H1 (cell line): Measurements from ENCODE around the gene SLC4A9. TPM values are rescaled to one million over a fixed set of nuclear protein-coding genes. Genes with fewer than 3 reads are reported as not detected.

Experiments
- CTCF ChIA-PET: fragments of 300-600 bp; sonication (Branson Sonifier 250); formaldehyde crosslinking; loops from one replicate; lab custom pipeline; 2021; ENCODE audit not compliant: partially characterized antibody; lab: Charles Lee
- POLR2A ChIA-PET: fragments of 300-600 bp; sonication (Branson Sonifier 250); formaldehyde crosslinking; loops from one replicate; lab custom pipeline; 2021; ENCODE audit warnings: inconsistent platforms; ENCODE audit not compliant: partially characterized antibody; lab: Charles Lee
- DNase-seq, 2 experiments: peaks; one replicate each; pipeline versions ENCODE4 v3.0.0 to v3.0.0-alpha.2; 2010 to 2022; ENCODE audit warnings: low spot score in 2 of 2, low read depth in 1 of 2, mixed read lengths in 1 of 2
- FAIRE-seq: peaks from 2 replicates; lab custom pipeline; 2011; peaks lifted over from hg19 to GRCh38; lab: Jason Lieb, UNC
- H2AFZ ChIP-seq: 2 replicates; pipeline ENCODE4 v1.8.1; 2012; ENCODE audit warnings: low read length, inconsistent platforms
- H2AK5ac ChIP-seq: 2 replicates; pipeline ENCODE4 v1.6.1; 2013; ENCODE audit warnings: low read depth, low read length
- H2BK120ac ChIP-seq: replicated peaks from 2 replicates; pipeline ENCODE3; 2013; ENCODE audit warnings: low read depth, low read length, inconsistent platforms
- H2BK12ac ChIP-seq: 2 replicates; pipeline ENCODE4 v1.6.1; 2013; ENCODE audit warnings: low read depth, low read length
- H2BK15ac ChIP-seq: 2 replicates; pipeline ENCODE4 v1.6.1; 2013; ENCODE audit warnings: low read length
- H2BK20ac ChIP-seq: 2 replicates; pipeline ENCODE4 v1.6.1; 2013; ENCODE audit warnings: low read length
- H2BK5ac ChIP-seq: 2 replicates; pipeline ENCODE4 v1.6.1; 2013; ENCODE audit warnings: low read depth, low read length
- H3K14ac ChIP-seq: 2 replicates; pipeline ENCODE4 v1.6.1; 2013; ENCODE audit warnings: inconsistent platforms; ENCODE audit not compliant: insufficient read length
- H3K18ac ChIP-seq: 2 replicates; pipeline ENCODE4 v1.6.1; 2013; ENCODE audit warnings: low read length; ENCODE audit errors: extremely low read depth
- H3K23ac ChIP-seq: 2 replicates; pipeline ENCODE4 v1.6.1; 2013; ENCODE audit warnings: inconsistent platforms; ENCODE audit not compliant: insufficient read length
- H3K23me2 ChIP-seq: 2 replicates; pipeline ENCODE4 v1.6.1; 2013; ENCODE audit warnings: low read depth, low read length
- H3K27ac ChIP-seq: 2 replicates; pipeline ENCODE4 v1.6.1; 2011; ENCODE audit warnings: low read depth, low read length, inconsistent platforms
- H3K27me3 ChIP-seq, 4 experiments: replicated peaks in 1 of 4; 1 replicate in 1 of 4; 2 replicates in 3 of 4; pipeline versions ENCODE4 v1.6.1 to v1.8.1; 2011 to 2013; ENCODE audit warnings: low read length in 3 of 4, mild to moderate bottlenecking in 3 of 4, inconsistent platforms in 2 of 4, mixed read lengths in 2 of 4, moderate library complexity in 1 of 4; ENCODE audit not compliant: control insufficient read depth in 3 of 4, insufficient read depth in 3 of 4; ENCODE audit errors: extremely low read depth in 1 of 4
- H3K36me3 ChIP-seq, 4 experiments: 2 replicates each; pipeline versions ENCODE4 v1.6.1 to v1.8.1; 2011 to 2013; ENCODE audit warnings: mild to moderate bottlenecking in 4 of 4, low read length in 3 of 4, moderate library complexity in 2 of 4, control low read depth in 1 of 4, inconsistent platforms in 1 of 4; ENCODE audit not compliant: insufficient read depth in 4 of 4, control insufficient read depth in 2 of 4
- H3K4ac ChIP-seq: replicated peaks from 2 replicates; pipeline ENCODE3; 2013; ENCODE audit warnings: low read length, low read depth, mixed read lengths, inconsistent platforms; ENCODE audit not compliant: insufficient read length
- H3K4me1 ChIP-seq, 4 experiments: replicated peaks in 1 of 4; 1 replicate in 1 of 4; 2 replicates in 3 of 4; pipeline versions ENCODE4 v1.6.1 to v1.8.1; 2011 to 2013; ENCODE audit warnings: low read length in 3 of 4, inconsistent platforms in 2 of 4, mixed read lengths in 1 of 4; ENCODE audit not compliant: insufficient read depth in 4 of 4, control insufficient read depth in 3 of 4
- H3K4me2 ChIP-seq, 2 experiments: 2 replicates each; pipeline versions ENCODE4 v1.6.1 to v1.8.1; 2011 to 2013; ENCODE audit warnings: low read depth in 2 of 2, low read length in 2 of 2, control low read depth in 1 of 2, inconsistent platforms in 1 of 2, mild to moderate bottlenecking in 1 of 2; ENCODE audit not compliant: insufficient read depth in 1 of 2
- H3K4me3 ChIP-seq, 4 experiments: fragments of 200-600, 300-600 bp in 1 of 4; sonication (generic), shearing (Covaris generic), sonication (Bioruptor Twin) in 1 of 4; 2 replicates each; pipeline versions ENCODE4 v1.5.1 to v1.8.1; 2011 to 2016; ENCODE audit warnings: low read length in 4 of 4, low read depth in 3 of 4, control low read depth in 2 of 4, inconsistent platforms in 2 of 4, mild to moderate bottlenecking in 2 of 4, mixed read lengths in 1 of 4, moderate library complexity in 1 of 4; ENCODE audit not compliant: insufficient read depth in 2 of 4; ENCODE audit errors: extremely low read depth in 1 of 4
- H3K56ac ChIP-seq: replicated peaks from 2 replicates; pipeline ENCODE3; 2013; ENCODE audit warnings: low read depth, mild to moderate bottlenecking, mixed read lengths, low read length, inconsistent platforms; ENCODE audit not compliant: insufficient read length
- H3K79me1 ChIP-seq: 2 replicates; pipeline ENCODE4 v1.6.1; 2013; ENCODE audit warnings: low read depth, low read length, control low read depth
- H3K79me2 ChIP-seq, 2 experiments: 2 replicates each; pipeline versions ENCODE4 v1.6.1 to v1.8.1; 2012 to 2013; ENCODE audit warnings: low read length in 2 of 2, mild to moderate bottlenecking in 2 of 2, inconsistent platforms in 1 of 2; ENCODE audit not compliant: insufficient read depth in 2 of 2, control insufficient read depth in 1 of 2
- H3K9ac ChIP-seq, 4 experiments: replicated peaks in 1 of 4; 1 replicate in 1 of 4; 2 replicates in 3 of 4; pipeline versions ENCODE4 v1.6.1 to v1.8.1; 2011 to 2013; ENCODE audit warnings: low read depth in 3 of 4, low read length in 3 of 4, control low read depth in 2 of 4, mild to moderate bottlenecking in 2 of 4, moderate library complexity in 2 of 4, inconsistent platforms in 1 of 4; ENCODE audit errors: extremely low read depth in 1 of 4
- H3K9me3 ChIP-seq, 2 experiments: 2 replicates each; pipeline versions ENCODE4 v1.6.1 to v1.8.1; 2012 to 2013; ENCODE audit warnings: mild to moderate bottlenecking in 2 of 2, moderate library complexity in 2 of 2, control low read depth in 1 of 2, inconsistent platforms in 1 of 2, low read depth in 1 of 2, low read length in 1 of 2, mixed read lengths in 1 of 2; ENCODE audit not compliant: insufficient read depth in 2 of 2
- H4K20me1 ChIP-seq, 2 experiments: replicated peaks in 1 of 2; 2 replicates each; pipeline versions ENCODE3 to v1.8.1; 2011 to 2013; ENCODE audit warnings: inconsistent platforms in 2 of 2, low read length in 2 of 2, mild to moderate bottlenecking in 1 of 2; ENCODE audit not compliant: insufficient read depth in 2 of 2, control insufficient read depth in 1 of 2
- H4K5ac ChIP-seq: 2 replicates; pipeline ENCODE4 v1.6.1; 2013; ENCODE audit warnings: low read length, low read depth, mixed read lengths, inconsistent platforms; ENCODE audit not compliant: insufficient read length
- H4K8ac ChIP-seq: 2 replicates; pipeline ENCODE4 v1.8.0; 2013; ENCODE audit warnings: mild to moderate bottlenecking, moderate library complexity, low read length, inconsistent platforms; ENCODE audit not compliant: insufficient read depth; ENCODE audit errors: extremely low read depth
- H4K91ac ChIP-seq: replicated peaks from 2 replicates; pipeline ENCODE3; 2013; ENCODE audit warnings: low read length, mixed read lengths, inconsistent platforms; ENCODE audit not compliant: insufficient read length
- CTBP2 ChIP-seq: IDR thresholded peaks from 2 replicates; pipeline ENCODE4 v1.7.0; 2011; ENCODE audit warnings: borderline replicate concordance, mild to moderate bottlenecking, moderate library complexity, mixed read lengths, low read length; ENCODE audit not compliant: insufficient read depth, insufficient read length
- KDM4A ChIP-seq: IDR thresholded peaks from one replicate; pipeline ENCODE4 v1.7.1; 2012; ENCODE audit warnings: low read depth, mild to moderate bottlenecking, moderate library complexity, low read length, inconsistent platforms; ENCODE audit not compliant: severe bottlenecking
- SIN3A ChIP-seq, 2 experiments: IDR thresholded peaks in 1 of 2; conservative IDR thresholded peaks in 1 of 2; 2 replicates each; pipeline ENCODE4 v1.6.1; 2011 to 2012; ENCODE audit warnings: low read length in 2 of 2, improper control_type of control experiment in 1 of 2, low read depth in 1 of 2, mild to moderate bottlenecking in 1 of 2
- SIRT6 ChIP-seq: IDR thresholded peaks from one replicate; pipeline ENCODE4 v1.7.1; 2012; ENCODE audit warnings: low read length, inconsistent platforms
- TBP ChIP-seq: IDR thresholded peaks from 2 replicates; pipeline ENCODE4 v1.6.1; 2011; ENCODE audit warnings: low read depth, low read length, improper control_type of control experiment
- WGBS, 2 experiments: shearing (Covaris generic) in 1 of 2; methylation state at CpG; one replicate each; pipeline versions ENCODE4 v1.1.6 to v1.1.7; 2013 to 2015; ENCODE audit warnings: low lambda C conversion rate in 2 of 2, mixed read lengths in 2 of 2, inconsistent platforms in 1 of 2, low coverage in 1 of 2, missing lambda C conversion rate in 1 of 2; ENCODE audit not compliant: insufficient replicate concordance in 2 of 2, insufficient coverage in 1 of 2, insufficient read length in 1 of 2; ENCODE audit errors: extremely low coverage in 1 of 2, missing lambda C conversion rate in 1 of 2; 5-methylcytosine and 5-hydroxymethylcytosine counted together
- polyA plus RNA-seq, 7 experiments: library from polyadenylated mRNA; depleted of rRNA in 3 of 7; stranded (reverse) in 5 of 7; unstranded in 2 of 7; fragments of >200 nt in 5 of 7; fragments of 200-250 nt in 2 of 7; gene quantifications; 1 replicate in 5 of 7; 2 replicates in 1 of 7; 4 replicates in 1 of 7; pipeline versions ENCODE4 v1.2.1 to v1.2.3, GENCODE V29; 2011 to 2013; ENCODE audit warnings: missing spikeins in 2 of 7, mixed read lengths in 2 of 7
- total RNA-seq: library from RNA; stranded (reverse); fragmentation: NEBNext Ultra II Directional; extraction: Animal tissue kit (Norgen Biotek cat#: 25700); gene quantifications from 2 replicates; pipeline ENCODE4 v1.2.1, GENCODE V29; 2021

Gene SLC4A9
- total and polyA plus RNA-seq, 2 of the 8 experiments (the other 6 are each of a cell fraction or from before 2014, with no cell fraction given): 0.15 to 0.28 TPM

DNA sequence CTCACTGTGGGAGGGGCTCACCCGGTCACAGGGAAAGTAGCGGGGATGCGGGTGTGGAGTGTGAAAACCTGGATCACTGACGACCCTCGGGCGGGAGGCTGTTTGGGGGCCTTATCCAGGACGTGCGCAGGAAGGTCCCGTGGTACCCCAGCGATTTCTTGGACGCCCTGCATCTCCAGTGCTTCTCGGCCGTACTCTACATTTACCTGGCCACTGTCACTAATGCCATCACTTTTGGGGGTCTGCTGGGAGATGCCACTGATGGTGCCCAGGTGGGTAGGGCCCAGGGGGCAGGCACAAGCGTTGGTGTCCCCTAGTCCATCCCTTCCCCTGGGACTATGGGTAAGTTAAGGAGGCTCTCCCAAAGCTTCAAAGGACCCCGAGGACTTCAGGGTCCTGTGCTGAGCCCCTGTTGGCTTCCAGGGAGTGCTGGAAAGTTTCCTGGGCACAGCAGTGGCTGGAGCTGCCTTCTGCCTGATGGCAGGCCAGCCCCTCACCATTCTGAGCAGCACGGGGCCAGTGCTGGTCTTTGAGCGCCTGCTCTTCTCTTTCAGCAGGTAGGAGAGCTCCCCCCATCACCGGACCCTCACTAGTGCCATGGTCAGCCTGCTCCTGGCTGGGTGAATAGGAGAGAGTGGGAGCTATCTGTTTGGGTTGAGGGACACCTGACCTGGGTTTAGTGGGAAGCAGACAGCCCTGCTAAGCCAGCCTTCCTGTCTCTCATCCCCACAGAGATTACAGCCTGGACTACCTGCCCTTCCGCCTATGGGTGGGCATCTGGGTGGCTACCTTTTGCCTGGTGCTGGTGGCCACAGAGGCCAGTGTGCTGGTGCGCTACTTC lies 3.9 kb downstream of the SLC4A9 start:
- DNase-seq (no peak), FAIRE-seq (no peak)
- no peak overlapping the region for H2AK5ac ChIP-seq
- WGBS, 2 experiments: 65% methylated on average over 20 of the region's 20 CpGs; no CpG with 5 or more reads in 1 of the 2 experiments
- ChIA-PET POLR2A (interaction anchor here (0.6 to 1.6 kb wide), 9 partner anchors 9 to 190 kb away, joined by 3 to 8 read pairs (median 3); partner anchors contain the start of genes EIF4EBP3 and HBEGF), CTCF (interaction anchor here (0.6 to 5.8 kb wide), 31 partner anchors 9 to 284 kb away, joined by 3 to 45 read pairs (median 4); partner anchors contain the start of genes EIF4EBP3, HBEGF, IK and NDUFA2)
- H2BK120ac ChIP-seq: no peak overlapping the region
- H3K79me2 ChIP-seq: no peaks in the 10 kb centered on the region
- H4K91ac ChIP-seq: peak overlapping the region; percentile 92
- H3K4me1 ChIP-seq: peaks cover 0 to 8% (median 2%) of the 10 kb centered on the region in 4 experiments; a peak in 3 of 7 replicates
- no peaks in the 10 kb centered on the region; the same call in 1 of the 2 replicates for H3K23me2 ChIP-seq
- H3K18ac ChIP-seq: peak overlapping the region; percentile 91; the same call in 1 of the 2 replicates
- no peaks in the 10 kb centered on the region; the same call in 1 of the 2 replicates for H3K79me1 ChIP-seq
- peak overlapping the region; percentile 94 for H2AFZ ChIP-seq
- H3K4ac ChIP-seq: no peak overlapping the region
- H3K36me3 ChIP-seq: no peaks in the 10 kb centered on the region
- H3K27me3 ChIP-seq: peaks cover 0 to 7% (median 2%) of the 10 kb centered on the region in 4 experiments; a peak in 2 of 7 replicates
- H2BK12ac ChIP-seq: peak overlapping the region; percentile 61; the same call in 1 of the 2 replicates
- no peaks in the 10 kb centered on the region for H4K20me1 ChIP-seq
- H3K14ac ChIP-seq: no peak overlapping the region
- H4K5ac ChIP-seq: no peak overlapping the region
- peak overlapping the region; percentile 41 to 70 (median 62) for H3K4me3 ChIP-seq
- 0 out of 2 replicates have a peak overlapping the region, but pooled peaks have one; percentile 56 for H2BK5ac ChIP-seq
- no peak overlapping the region; the same call in 1 of the 2 replicates for H3K27ac ChIP-seq
- no peak overlapping the region for H2BK20ac ChIP-seq
- H3K56ac ChIP-seq: no peak overlapping the region
- H3K9ac ChIP-seq: peak overlapping the region in 2 of 4 experiments; percentile 20 to 31; a peak in 3 of 7 replicates
- no peak for TF ChIP-seq CTBP2
- TF ChIP-seq SIRT6: no peak
- no peak for TF ChIP-seq SIN3A (conservative IDR thresholded peaks at IDR 0.05 in 1 of 2, IDR thresholded peaks at IDR 0.05 in 1 of 2; ENCODE audit: low read depth in 1 of 2, low read length in 2 of 2)
- TF ChIP-seq KDM4A: peak; percentile 37
- no peak for TF ChIP-seq TBP
- no peaks in the 10 kb centered on the region for H3K9me3 ChIP-seq
- no peak overlapping the region for H3K23ac ChIP-seq
- H2BK15ac ChIP-seq: no peak overlapping the region
- H4K8ac ChIP-seq: peak overlapping the region; percentile 89
- peak overlapping the region; percentile 32 to 98 for H3K4me2 ChIP-seq
